PC-3 (cell line): Measurements from ENCODE around the gene LEKR1. TPM values are rescaled to one million over a fixed set of nuclear protein-coding genes. Genes with fewer than 3 reads are reported as not detected.
A peak's percentile ranks its signal among the peaks of the same experiment; 100 is the strongest.

Experiments used
- ATAC-seq: fragments of 200-7000 bp; cut with Tn5 transposase; 2 replicates; pipeline ENCODE4 v1.9.1; 2020; ENCODE audit warnings: mild to moderate bottlenecking, moderate library complexity
- BruUV-seq: library from RNA; stranded (reverse); fragments of 400-500 nt; replicated peaks from 2 replicates; lab custom pipeline; 2021; lab: Mats Ljungman, UMichigan
- CTCF ChIA-PET: fragments of 300-600 bp; sonication (Branson Sonifier 250); formaldehyde crosslinking; loops from one replicate; lab custom pipeline; 2022; ENCODE audit warnings: antibody characterized with exemption; lab: Charles Lee
- POLR2A ChIA-PET: fragments of 300-600 bp; sonication (Branson Sonifier 250); formaldehyde crosslinking; loops from one replicate; lab custom pipeline; 2022; ENCODE audit warnings: antibody characterized with exemption; ENCODE audit not compliant: unreplicated experiment; lab: Charles Lee
- DNase-seq: peaks from one replicate; pipeline ENCODE4 v3.0.0-alpha.2; 2015
- H2AFZ ChIP-seq: fragments of 300-600 bp; sonication (generic); 2 replicates; pipeline ENCODE4 v1.6.0; 2016; ENCODE audit warnings: antibody characterized with exemption, low read length
- H3F3A ChIP-seq: fragments of 300-600 bp; sonication (generic); one replicate; pipeline ENCODE4 v1.6.0; 2017; ENCODE audit warnings: antibody characterized with exemption, low read length, control low read depth, mild to moderate bottlenecking; ENCODE audit not compliant: unreplicated experiment
- H3K27ac ChIP-seq: fragments of 300-600 bp; sonication (generic); 2 replicates; pipeline ENCODE4 v1.5.1; 2016; ENCODE audit warnings: mild to moderate bottlenecking, low read length
- H3K27me3 ChIP-seq: fragments of 300-600 bp; sonication (generic); 2 replicates; pipeline ENCODE4 v1.6.1; 2016; ENCODE audit warnings: low read length, mixed read lengths
- H3K36me3 ChIP-seq: fragments of 300-600 bp; sonication (generic); 2 replicates; pipeline ENCODE4 v1.6.1; 2016; ENCODE audit warnings: low read depth, mixed run types, low read length, mixed read lengths
- H3K4me1 ChIP-seq: fragments of 300-600 bp; sonication (generic); 2 replicates; pipeline ENCODE4 v1.5.1; 2016; ENCODE audit warnings: low read length; ENCODE audit not compliant: insufficient read depth
- H3K4me2 ChIP-seq: fragments of 300-600 bp; sonication (generic); 2 replicates; pipeline ENCODE4 v1.6.0; 2016; ENCODE audit warnings: low read length
- H3K4me3 ChIP-seq: fragments of 300-600 bp; sonication (generic); 2 replicates; pipeline ENCODE4 v1.5.1; 2016; ENCODE audit warnings: mild to moderate bottlenecking, low read length, mixed read lengths
- H3K79me2 ChIP-seq: fragments of 300-600 bp; sonication (generic); 2 replicates; pipeline ENCODE4 v1.6.1; 2017; ENCODE audit warnings: low read length, mixed read lengths
- H3K9ac ChIP-seq: fragments of 300-600 bp; sonication (generic); 2 replicates; pipeline ENCODE4 v1.6.0; 2016; ENCODE audit warnings: mild to moderate bottlenecking, low read length
- H3K9me2 ChIP-seq: fragments of 300-600 bp; sonication (generic); replicated peaks from 2 replicates; pipeline ENCODE4 v1.6.1; 2016; ENCODE audit warnings: mixed run types, low read length, mixed read lengths
- H3K9me3 ChIP-seq: fragments of 300-600 bp; sonication (generic); 2 replicates; pipeline ENCODE4 v1.6.1; 2016; ENCODE audit warnings: low read length, mixed read lengths
- H4K20me1 ChIP-seq: fragments of 300-600 bp; sonication (generic); 2 replicates; pipeline ENCODE4 v1.6.1; 2016; ENCODE audit warnings: low read length, mixed read lengths
- CTCF ChIP-seq: fragments of 300-600 bp; sonication (generic); conservative IDR thresholded peaks from 2 replicates; pipeline ENCODE4 v1.5.1; 2017; ENCODE audit warnings: antibody characterized with exemption, low read depth, mild to moderate bottlenecking, low read length
- EZH2 ChIP-seq: fragments of 300-600 bp; sonication (generic); IDR thresholded peaks from one replicate; pipeline ENCODE4 v1.6.1; 2017; ENCODE audit warnings: antibody characterized with exemption, mild to moderate bottlenecking, low read length; ENCODE audit not compliant: unreplicated experiment
- EZH2phosphoT487 ChIP-seq: fragments of 300-600 bp; sonication (generic); IDR thresholded peaks from 2 replicates; pipeline ENCODE4 v1.6.1; 2018; ENCODE audit warnings: mild to moderate bottlenecking, antibody characterized with exemption, low read length, borderline replicate concordance
- intact Hi-C: fragments of 100-400 bp; cut with micrococcal nuclease; formaldehyde crosslinking; loops from 2 replicates; pipeline ENCODE4 v1.9.0; 2023
- total RNA-seq: library from RNA; depleted of rRNA; stranded (reverse); fragments of >200 nt; gene quantifications from 2 replicates; pipeline ENCODE4 v1.2.3, GENCODE V29; 2014

Gene LEKR1
- total RNA-seq, 1 experiment from 2014 or later = 0.15 TPM

- peak overlapping the region; percentile 98 for H3K27ac ChIP-seq
- no peaks in the 10 kb centered on the region for H4K20me1 ChIP-seq
- H3K4me2 ChIP-seq = peak overlapping the region; percentile 86
- no peak overlapping the region for H2AFZ ChIP-seq
- no peak for ATAC-seq
- peaks cover 50% of the 10 kb centered on the region for H3K4me1 ChIP-seq
- H3K4me3 ChIP-seq = peak overlapping the region; percentile 5; the same call in 1 of the 2 replicates
- intact Hi-C loops = loop anchor here (2.0 to 5.0 kb wide), 2 partner anchors 74 to 282 kb away; no protein-coding TSS in a partner anchor
- ChIA-PET CTCF (no interaction called here), POLR2A (no interaction called here)
- no peaks in the 10 kb centered on the region for H3K9me2 ChIP-seq
- no peaks in the 10 kb centered on the region for H3K9me3 ChIP-seq
- H3F3A ChIP-seq = peaks cover 10% of the 10 kb centered on the region
- no peaks in the 10 kb centered on the region for H3K27me3 ChIP-seq
- peaks cover 28% of the 10 kb centered on the region for H3K79me2 ChIP-seq
- H3K9ac ChIP-seq = peak overlapping the region; percentile 95
- DNase-seq = peak; percentile 71
- no TSS peak for BruUV-seq
- no peak for TF ChIP-seq EZH2phosphoT487
- TF ChIP-seq CTCF = no peak
- TF ChIP-seq EZH2 = no peak
- H3K36me3 ChIP-seq = no peaks in the 10 kb centered on the region
Measured at GRCh38 chr3:156818890-156819289, 7.3 kb upstream of the LEKR1 start.

GRCh38 chr3:156819842-156820691, 6.1 kb upstream of the LEKR1 start:
- ChIA-PET POLR2A (interaction anchor here (1.2 kb wide), 1 partner anchor 269 kb away, joined by 14 read pairs; no protein-coding TSS in a partner anchor), CTCF (no interaction called here)
- Histone ChIP-seq H3K36me3 (no peaks in the 10 kb centered on the region), H3K9me2 (no peaks in the 10 kb centered on the region), H3K27me3 (no peaks in the 10 kb centered on the region), H4K20me1 (no peaks in the 10 kb centered on the region), H3K79me2 (peaks cover 20% of the 10 kb centered on the region), H3K27ac (peak overlapping the region; percentile 98), H3K4me1 (peaks cover 50% of the 10 kb centered on the region), H3K4me2 (no peak overlapping the region), H3F3A (peaks cover 10% of the 10 kb centered on the region), H3K9ac (peak overlapping the region; percentile 95), H3K9me3 (no peaks in the 10 kb centered on the region), H3K4me3 (no peak overlapping the region), H2AFZ (no peak overlapping the region)
- BruUV-seq = no TSS peak
- ATAC-seq (no peak), DNase-seq (no peak)
- intact Hi-C loops = loop anchor here (2.0 to 5.0 kb wide), 2 partner anchors 73 to 283 kb away; no protein-coding TSS in a partner anchor
- TF ChIP-seq CTCF = no peak
- TF ChIP-seq EZH2 = no peak
- TF ChIP-seq EZH2phosphoT487 = no peak

GRCh38 chr3:156820692-156821080, 5.5 kb upstream of the LEKR1 start:
- BruUV-seq = no TSS peak
- peak overlapping the region; percentile 98 for H3K27ac ChIP-seq

More at GRCh38 chr3:156820692-156821080, 5.5 kb upstream of the LEKR1 start:
- TF ChIP-seq CTCF (no peak), EZH2phosphoT487 (no peak), EZH2 (no peak)
- intact Hi-C loops = no loop called here
- Histone ChIP-seq H3K4me3 (no peak overlapping the region), H2AFZ (no peak overlapping the region), H3K9me3 (no peaks in the 10 kb centered on the region), H3K4me1 (peaks cover 52% of the 10 kb centered on the region), H3K4me2 (no peak overlapping the region), H3K9ac (peak overlapping the region; percentile 95), H4K20me1 (no peaks in the 10 kb centered on the region), H3K36me3 (no peaks in the 10 kb centered on the region), H3F3A (peaks cover 10% of the 10 kb centered on the region), H3K9me2 (no peaks in the 10 kb centered on the region), H3K27me3 (no peaks in the 10 kb centered on the region), H3K79me2 (peaks cover 21% of the 10 kb centered on the region)
- ATAC-seq (no peak), DNase-seq (no peak)
- CTCF ChIA-PET = no interaction called here
- POLR2A ChIA-PET = no interaction called here
